ENCODE results near the gene YJEFN3. TPM values are rescaled to one million over a fixed set of nuclear protein-coding genes. Genes with fewer than 3 reads are reported as not detected.

The YJEFN3 gene
- total RNA-seq, 1 donor from 2014 or later = 6.4 TPM

- Histone ChIP-seq H3K4me3 (no peak overlapping the region), H3K4me1 (peaks cover 39% of the 10 kb centered on the region), H3K27me3 (no peaks in the 10 kb centered on the region), H3K9me3 (no peaks in the 10 kb centered on the region), H3K36me3 (peaks cover 32% of the 10 kb centered on the region), H3K27ac (peak overlapping the region; percentile 89)
- ATAC-seq (no peak), DNase-seq (no peak)
- intact Hi-C loops (cut with DNase I) = loop anchor here (10.0 kb wide), 1 partner anchor 85 kb away; the partner anchor contains the start of gene GATAD2A
- TF ChIP-seq CTCF (IDR thresholded peaks at IDR 0.05) = no peak
Observed at GRCh38 chr19:19489804-19490204, 38.9 kb upstream of the YJEFN3 start.

GRCh38 chr19:19490214-19490968 lies 38.3 kb upstream of the YJEFN3 start:
- intact Hi-C loops (cut with DNase I) = no loop called here
- Histone ChIP-seq H3K36me3 (peaks cover 35% of the 10 kb centered on the region), H3K9me3 (no peaks in the 10 kb centered on the region), H3K27ac (peak overlapping the region; percentile 89), H3K4me1 (peaks cover 33% of the 10 kb centered on the region), H3K4me3 (no peak overlapping the region), H3K27me3 (no peaks in the 10 kb centered on the region)
- ATAC-seq (peak; percentile 74), DNase-seq (peak; percentile 74)
- peak; percentile 83 for TF ChIP-seq CTCF (IDR thresholded peaks at IDR 0.05)

GRCh38 chr19:19491321-19492025 lies 37.2 kb upstream of the YJEFN3 start:
- H3K27me3 ChIP-seq = no peaks in the 10 kb centered on the region
- no peak overlapping the region for H3K4me3 ChIP-seq
- intact Hi-C loops (cut with DNase I) = no loop called here
- no peak overlapping the region for H3K27ac ChIP-seq
- no peak for DNase-seq
- ATAC-seq = no peak
- peaks cover 31% of the 10 kb centered on the region for H3K4me1 ChIP-seq
- H3K9me3 ChIP-seq = no peaks in the 10 kb centered on the region
- H3K36me3 ChIP-seq = peaks cover 45% of the 10 kb centered on the region
- no peak for TF ChIP-seq CTCF (IDR thresholded peaks at IDR 0.05)

GRCh38 chr19:19492026-19492610 lies 36.6 kb upstream of the YJEFN3 start:
- DNase-seq (no peak), ATAC-seq (no peak)
- peaks cover 31% of the 10 kb centered on the region for H3K4me1 ChIP-seq
- H3K36me3 ChIP-seq = peaks cover 46% of the 10 kb centered on the region
- H3K4me3 ChIP-seq = no peak overlapping the region
- H3K27me3 ChIP-seq = no peaks in the 10 kb centered on the region
- no peak overlapping the region for H3K27ac ChIP-seq
- H3K9me3 ChIP-seq = no peaks in the 10 kb centered on the region
- intact Hi-C loops (cut with DNase I) = no loop called here
- no peak for TF ChIP-seq CTCF (IDR thresholded peaks at IDR 0.05)

GRCh38 chr19:19493841-19494546 lies 34.7 kb upstream of the YJEFN3 start:
- H3K27ac ChIP-seq = no peak overlapping the region
- intact Hi-C loops (cut with DNase I) = no loop called here
- no peaks in the 10 kb centered on the region for H3K9me3 ChIP-seq
- TF ChIP-seq CTCF (IDR thresholded peaks at IDR 0.05) = no peak
- DNase-seq = no peak
- no peak overlapping the region for H3K4me3 ChIP-seq
- peaks cover 63% of the 10 kb centered on the region for H3K36me3 ChIP-seq
- no peak for ATAC-seq
- peaks cover 14% of the 10 kb centered on the region for H3K4me1 ChIP-seq
- no peaks in the 10 kb centered on the region for H3K27me3 ChIP-seq
